NCI-H774 (cell line): ENCODE data around the gene DVL2.

ENCODE experiments used
- DNase-seq: peaks from one replicate; lab custom pipeline; 2025; lab: John Stamatoyannopoulos, UW

The DVL2 gene

GRCh38 chr17:7219229-7219811 is 15.0 kb downstream of the DVL2 start:
- no peak for DNase-seq

- DNase-seq: no peak
Measured at GRCh38 chr17:7218758-7219157, 15.6 kb downstream of the DVL2 start.

- no peak for DNase-seq
Measured at GRCh38 chr17:7218166-7218565, 16.2 kb downstream of the DVL2 start.

GRCh38 chr17:7217113-7217987 is 17.0 kb downstream of the DVL2 start:
- DNase-seq: no peak

- DNase-seq: no peak
Measured at GRCh38 chr17:7216242-7217112, 17.8 kb downstream of the DVL2 start.

GRCh38 chr17:7215652-7216180 is 18.6 kb downstream of the DVL2 start:
- no peak for DNase-seq

GRCh38 chr17:7215136-7215638 is 19.1 kb downstream of the DVL2 start:
- no peak for DNase-seq

GRCh38 chr17:7214300-7215135 is 19.8 kb downstream of the DVL2 start:
- DNase-seq: peak; percentile 90

- peak; percentile 64 for DNase-seq
Measured at GRCh38 chr17:7213895-7214299, 20.4 kb downstream of the DVL2 start.

GRCh38 chr17:7211491-7212273 is 22.6 kb downstream of the DVL2 start:
- no peak for DNase-seq

- DNase-seq: no peak
Measured at GRCh38 chr17:7208754-7209460, 25.4 kb downstream of the DVL2 start.

GRCh38 chr17:7208027-7208571 is 26.2 kb downstream of the DVL2 start:
- DNase-seq: no peak

GRCh38 chr17:7207120-7208001 is 27.0 kb downstream of the DVL2 start:
- no peak for DNase-seq

GRCh38 chr17:7205561-7205960 is 28.8 kb downstream of the DVL2 start:
- no peak for DNase-seq

- DNase-seq: peak; percentile 61
Measured at GRCh38 chr17:7204828-7205461, 29.4 kb downstream of the DVL2 start.

GRCh38 chr17:7204336-7204735 is 30.0 kb downstream of the DVL2 start:
- DNase-seq: no peak

- DNase-seq: no peak
Measured at GRCh38 chr17:7203391-7203790, 30.9 kb downstream of the DVL2 start.
